ENCODE measurements around the gene MAPKAPK2. TPM values are rescaled to one million over a fixed set of nuclear protein-coding genes. Genes with fewer than 3 reads are reported as not detected.

The MAPKAPK2 gene
- total RNA-seq, 1 experiment from 2014 or later, result 67.6 TPM

- DNase-seq, result no peak
- Histone ChIP-seq H3K4me3 (no peak overlapping the region), H3K27ac (no peak overlapping the region), H3K36me3 (no peaks in the 10 kb centered on the region; the same call in 1 of the 2 replicates), H3K27me3 (no peaks in the 10 kb centered on the region), H3K9me3 (replicated peaks) (no peaks in the 10 kb centered on the region), H3K4me1 (peaks cover 18% of the 10 kb centered on the region; the same call in 1 of the 2 replicates)
These were observed 36.7 kb downstream of the MAPKAPK2 start for GRCh38 chr1:206721454-206721853.

- Histone ChIP-seq H3K36me3 (no peaks in the 10 kb centered on the region; the same call in 1 of the 2 replicates), H3K4me1 (peaks cover 19% of the 10 kb centered on the region; the same call in 1 of the 2 replicates), H3K4me3 (no peak overlapping the region), H3K27me3 (no peaks in the 10 kb centered on the region), H3K27ac (no peak overlapping the region), H3K9me3 (replicated peaks) (no peaks in the 10 kb centered on the region)
- peak; percentile 53 to 74 for DNase-seq
These were observed 38.2 kb downstream of the MAPKAPK2 start for GRCh38 chr1:206722751-206723461.

GRCh38 chr1:206723462-206723804, 38.7 kb downstream of the MAPKAPK2 start:
- Histone ChIP-seq H3K36me3 (no peaks in the 10 kb centered on the region; the same call in 1 of the 2 replicates), H3K9me3 (replicated peaks) (no peaks in the 10 kb centered on the region), H3K27me3 (no peaks in the 10 kb centered on the region), H3K4me3 (no peak overlapping the region), H3K4me1 (peaks cover 19% of the 10 kb centered on the region; the same call in 1 of the 2 replicates), H3K27ac (no peak overlapping the region)
- DNase-seq, result no peak

GRCh38 chr1:206723805-206724472, 39.2 kb downstream of the MAPKAPK2 start:
- Histone ChIP-seq H3K4me1 (peaks cover 19% of the 10 kb centered on the region; the same call in 1 of the 2 replicates), H3K36me3 (no peaks in the 10 kb centered on the region; the same call in none of the 2 replicates)

GRCh38 chr1:206725109-206725963, 40.6 kb downstream of the MAPKAPK2 start:
- Histone ChIP-seq H3K9me3 (replicated peaks) (no peaks in the 10 kb centered on the region), H3K36me3 (peaks cover 11% of the 10 kb centered on the region), H3K4me3 (no peak overlapping the region), H3K27ac (no peak overlapping the region), H3K4me1 (peaks cover 19% of the 10 kb centered on the region; the same call in 1 of the 2 replicates), H3K27me3 (no peaks in the 10 kb centered on the region)
- DNase-seq, result peak; percentile 42 to 62

More at GRCh38 chr1:206723805-206724472, 39.2 kb downstream of the MAPKAPK2 start:
- no peak for DNase-seq
- no peaks in the 10 kb centered on the region for H3K9me3 ChIP-seq (replicated peaks)
- H3K27ac ChIP-seq, result no peak overlapping the region
- H3K27me3 ChIP-seq, result no peaks in the 10 kb centered on the region
- H3K4me3 ChIP-seq, result no peak overlapping the region

- peaks cover 29% of the 10 kb centered on the region for H3K36me3 ChIP-seq
- no peaks in the 10 kb centered on the region for H3K9me3 ChIP-seq (replicated peaks)
- H3K4me1 ChIP-seq, result peaks cover 12% of the 10 kb centered on the region; the same call in 1 of the 2 replicates
- no peaks in the 10 kb centered on the region for H3K27me3 ChIP-seq
- DNase-seq, result no peak
- H3K27ac ChIP-seq, result no peak overlapping the region
- H3K4me3 ChIP-seq, result no peak overlapping the region
These were observed 43.4 kb downstream of the MAPKAPK2 start for GRCh38 chr1:206727981-206728696.

- Histone ChIP-seq H3K4me1 (peaks cover 7% of the 10 kb centered on the region; the same call in 1 of the 2 replicates), H3K4me3 (no peak overlapping the region), H3K27me3 (no peaks in the 10 kb centered on the region), H3K27ac (no peak overlapping the region), H3K9me3 (replicated peaks) (no peaks in the 10 kb centered on the region), H3K36me3 (peaks cover 31% of the 10 kb centered on the region)
- DNase-seq, result no peak
These were observed 43.9 kb downstream of the MAPKAPK2 start for GRCh38 chr1:206728697-206728987.

- no peak overlapping the region for H3K4me3 ChIP-seq
- H3K27ac ChIP-seq, result no peak overlapping the region
- H3K4me1 ChIP-seq, result peaks cover 3% of the 10 kb centered on the region; the same call in 1 of the 2 replicates
- DNase-seq, result no peak
- H3K36me3 ChIP-seq, result peaks cover 33% of the 10 kb centered on the region
- no peaks in the 10 kb centered on the region for H3K27me3 ChIP-seq
- H3K9me3 ChIP-seq (replicated peaks), result no peaks in the 10 kb centered on the region
These were observed 44.3 kb downstream of the MAPKAPK2 start for GRCh38 chr1:206729050-206729449.

GRCh38 chr1:206729507-206729906, 44.8 kb downstream of the MAPKAPK2 start:
- no peak overlapping the region for H3K4me3 ChIP-seq
- H3K36me3 ChIP-seq, result peaks cover 33% of the 10 kb centered on the region
- DNase-seq, result no peak
- H3K27ac ChIP-seq, result no peak overlapping the region
- H3K4me1 ChIP-seq, result peaks cover 3% of the 10 kb centered on the region; the same call in 1 of the 2 replicates
- H3K9me3 ChIP-seq (replicated peaks), result no peaks in the 10 kb centered on the region
- no peaks in the 10 kb centered on the region for H3K27me3 ChIP-seq

- peaks cover 40% of the 10 kb centered on the region for H3K36me3 ChIP-seq
- no peak for DNase-seq
- H3K4me3 ChIP-seq, result no peak overlapping the region
- no peaks in the 10 kb centered on the region for H3K9me3 ChIP-seq (replicated peaks)
- no peaks in the 10 kb centered on the region for H3K4me1 ChIP-seq
- H3K27ac ChIP-seq, result no peak overlapping the region
- H3K27me3 ChIP-seq, result no peaks in the 10 kb centered on the region
These were observed 47.8 kb downstream of the MAPKAPK2 start for GRCh38 chr1:206732508-206732907.

- Histone ChIP-seq H3K4me1 (no peaks in the 10 kb centered on the region), H3K27ac (no peak overlapping the region), H3K4me3 (no peak overlapping the region), H3K9me3 (replicated peaks) (no peaks in the 10 kb centered on the region), H3K36me3 (peaks cover 40% of the 10 kb centered on the region), H3K27me3 (no peaks in the 10 kb centered on the region)
- DNase-seq, result no peak
These were observed 48.3 kb downstream of the MAPKAPK2 start for GRCh38 chr1:206732992-206733391.

- peaks cover 36% of the 10 kb centered on the region for H3K36me3 ChIP-seq
- peak; percentile 41 to 63 for DNase-seq
- H3K27ac ChIP-seq, result no peak overlapping the region
- peaks cover 4% of the 10 kb centered on the region; the same call in 1 of the 2 replicates for H3K4me1 ChIP-seq
- H3K4me3 ChIP-seq, result no peak overlapping the region
- H3K27me3 ChIP-seq, result no peaks in the 10 kb centered on the region
- no peaks in the 10 kb centered on the region for H3K9me3 ChIP-seq (replicated peaks)
These were observed 49.9 kb downstream of the MAPKAPK2 start for GRCh38 chr1:206734499-206735142.

- Histone ChIP-seq H3K4me3 (no peak overlapping the region), H3K4me1 (peaks cover 6% of the 10 kb centered on the region; the same call in 1 of the 2 replicates), H3K36me3 (peaks cover 28% of the 10 kb centered on the region), H3K27ac (no peak overlapping the region), H3K27me3 (no peaks in the 10 kb centered on the region), H3K9me3 (replicated peaks) (no peaks in the 10 kb centered on the region)
- DNase-seq, result no peak
These were observed 50.9 kb downstream of the MAPKAPK2 start for GRCh38 chr1:206735553-206736031.
